NCI-H128 (cell line): ENCODE results near the gene ATL2.
"Not testable (repeated sequence)": the region's sequence is repeated elsewhere in the genome, so short reads cannot be mapped to it uniquely, and the experiment has no call there.

Experiments
- DNase-seq: peaks from one replicate; lab custom pipeline; 2025; ENCODE audit not compliant: unreplicated experiment; lab: John Stamatoyannopoulos, UW

Gene ATL2

DNA sequence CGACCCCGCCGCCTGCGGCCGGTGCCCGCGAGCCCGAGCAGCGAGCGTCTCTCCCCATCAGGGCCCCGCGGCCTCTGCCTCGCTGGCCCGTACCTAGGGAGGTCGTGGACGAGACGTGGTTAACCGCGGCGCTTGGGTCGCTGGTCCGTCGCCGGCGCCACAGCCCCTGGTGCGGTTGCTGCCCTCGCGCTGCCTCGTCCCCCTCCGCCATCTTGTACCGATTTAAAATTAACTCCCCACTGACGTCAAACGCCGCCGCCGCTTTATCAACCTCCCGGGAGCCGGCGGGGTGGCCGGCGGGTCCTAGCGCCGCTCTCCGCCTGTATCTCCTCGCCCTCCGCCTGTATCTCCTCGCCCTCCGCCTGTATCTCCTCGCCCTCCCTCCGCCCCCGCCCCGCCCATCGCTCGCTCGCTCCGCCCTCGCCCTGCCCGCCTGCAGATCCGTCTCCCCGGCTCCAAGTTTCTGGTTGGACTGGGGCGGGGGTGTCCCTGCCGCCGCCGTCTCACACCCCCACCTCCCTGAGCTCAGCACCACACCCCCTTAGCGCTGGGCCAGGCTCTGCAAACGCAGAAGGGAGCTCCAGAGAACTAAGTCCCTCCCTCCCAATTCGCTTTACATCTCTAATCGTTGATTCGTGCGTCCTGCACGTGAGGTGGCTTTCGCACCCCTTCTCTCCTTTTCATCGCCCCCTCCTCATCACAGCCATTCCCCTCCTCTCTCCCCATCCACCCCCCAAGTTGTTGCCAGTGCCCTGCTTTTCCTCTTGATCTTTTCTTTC is at the start of gene ATL2:
ATL2 (minus strand) TSS at position 224 of the 779 bp plus-strand sequence; CDS start at position 211, 13 bp downstream.
- peak; percentile 78 for DNase-seq

DNA sequence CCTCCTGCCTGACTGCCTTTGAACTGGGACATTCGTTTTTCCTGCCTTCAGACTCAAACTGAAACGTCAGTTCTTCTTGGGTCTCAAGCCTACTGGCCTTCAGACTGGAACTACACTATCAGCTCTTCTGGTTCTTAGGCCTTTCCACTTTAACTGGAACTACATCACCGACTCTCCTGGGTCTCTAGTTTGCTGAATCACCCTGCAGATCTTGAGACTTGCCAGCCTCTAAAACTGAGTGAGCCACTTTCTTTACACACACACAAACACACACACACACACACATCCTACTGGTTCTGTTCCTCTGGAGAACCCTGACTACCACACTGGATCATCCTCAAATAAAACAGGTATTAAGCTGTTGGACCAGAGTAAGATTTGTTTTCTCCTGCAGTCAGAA is 46.7 kb upstream of the ATL2 start:
- DNase-seq, result no peak

DNA sequence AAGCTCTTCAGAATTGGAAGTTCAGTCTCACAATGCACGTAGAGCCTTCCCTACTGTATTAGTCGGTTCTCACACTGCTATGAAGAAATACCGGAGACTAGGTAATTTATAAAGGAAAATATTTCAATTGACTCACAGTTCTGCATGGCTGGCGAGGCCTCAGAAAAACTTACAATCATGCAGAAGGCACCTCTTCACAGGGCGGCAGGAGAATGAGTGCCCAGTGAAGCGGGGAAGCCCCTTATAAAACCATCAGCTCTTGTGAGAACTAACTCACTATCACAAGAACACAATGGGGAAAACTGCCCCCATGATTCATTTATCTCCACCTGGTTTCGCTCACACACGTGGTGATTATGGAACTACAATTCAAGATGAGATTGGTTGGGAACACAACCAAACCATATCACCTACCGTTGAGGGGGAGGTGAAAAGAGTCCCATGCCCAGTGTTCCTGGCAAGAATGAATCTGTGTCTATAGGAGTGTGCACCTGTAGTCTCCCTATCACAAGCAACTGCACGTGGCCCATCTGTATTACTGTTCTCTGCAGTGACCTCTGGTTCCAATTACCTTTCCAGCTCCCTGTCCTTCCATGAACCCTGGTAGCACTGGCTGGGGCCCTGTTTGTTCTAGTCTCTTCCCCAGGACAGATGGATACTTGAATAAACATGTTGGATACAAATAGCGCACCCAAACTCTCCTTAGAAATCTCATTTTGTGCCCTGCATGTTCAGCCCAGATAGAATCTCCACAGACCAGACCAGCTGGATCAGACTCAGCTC is 44.4 kb upstream of the ATL2 start:
- DNase-seq, result no peak

DNA sequence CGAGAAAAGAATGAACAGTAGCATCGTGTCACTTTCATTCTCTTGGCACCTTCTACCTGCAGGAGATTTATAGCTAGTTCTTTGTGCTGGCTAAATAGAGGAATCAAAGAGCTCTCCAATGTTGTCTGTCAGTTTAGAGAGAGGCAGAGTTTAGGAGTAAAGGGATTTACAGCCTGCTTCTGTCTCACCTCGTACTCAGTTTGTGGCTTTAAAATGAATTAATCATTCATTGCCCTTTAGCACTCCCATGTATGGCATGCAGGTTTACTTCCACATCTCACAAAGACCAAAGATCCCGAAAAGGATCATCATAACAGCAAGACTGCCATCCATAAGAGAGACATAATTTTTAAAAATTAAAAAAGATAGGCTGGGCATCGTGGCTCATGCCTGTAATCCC is 42.4 kb upstream of the ATL2 start:
- no peak for DNase-seq

DNA sequence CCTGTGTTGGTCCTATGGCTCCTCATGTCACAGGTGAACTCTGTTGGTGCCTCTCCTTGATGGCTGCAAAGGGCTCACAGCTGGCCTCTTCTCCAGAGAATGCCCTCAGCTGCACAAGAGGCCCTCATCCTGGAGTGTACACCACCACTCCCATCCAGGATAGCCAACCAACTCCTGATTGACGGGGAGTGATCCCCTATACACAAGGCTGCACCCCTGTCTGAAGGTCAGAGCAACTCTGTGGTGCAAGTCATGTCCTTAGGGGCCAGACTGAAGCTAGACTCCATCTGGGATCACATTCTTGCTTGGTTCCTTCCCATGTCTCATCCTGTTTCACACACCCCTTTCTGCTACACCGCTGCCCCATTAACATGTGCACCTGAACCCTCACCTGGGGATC is 41.7 kb upstream of the ATL2 start:
- no peak for DNase-seq

DNA sequence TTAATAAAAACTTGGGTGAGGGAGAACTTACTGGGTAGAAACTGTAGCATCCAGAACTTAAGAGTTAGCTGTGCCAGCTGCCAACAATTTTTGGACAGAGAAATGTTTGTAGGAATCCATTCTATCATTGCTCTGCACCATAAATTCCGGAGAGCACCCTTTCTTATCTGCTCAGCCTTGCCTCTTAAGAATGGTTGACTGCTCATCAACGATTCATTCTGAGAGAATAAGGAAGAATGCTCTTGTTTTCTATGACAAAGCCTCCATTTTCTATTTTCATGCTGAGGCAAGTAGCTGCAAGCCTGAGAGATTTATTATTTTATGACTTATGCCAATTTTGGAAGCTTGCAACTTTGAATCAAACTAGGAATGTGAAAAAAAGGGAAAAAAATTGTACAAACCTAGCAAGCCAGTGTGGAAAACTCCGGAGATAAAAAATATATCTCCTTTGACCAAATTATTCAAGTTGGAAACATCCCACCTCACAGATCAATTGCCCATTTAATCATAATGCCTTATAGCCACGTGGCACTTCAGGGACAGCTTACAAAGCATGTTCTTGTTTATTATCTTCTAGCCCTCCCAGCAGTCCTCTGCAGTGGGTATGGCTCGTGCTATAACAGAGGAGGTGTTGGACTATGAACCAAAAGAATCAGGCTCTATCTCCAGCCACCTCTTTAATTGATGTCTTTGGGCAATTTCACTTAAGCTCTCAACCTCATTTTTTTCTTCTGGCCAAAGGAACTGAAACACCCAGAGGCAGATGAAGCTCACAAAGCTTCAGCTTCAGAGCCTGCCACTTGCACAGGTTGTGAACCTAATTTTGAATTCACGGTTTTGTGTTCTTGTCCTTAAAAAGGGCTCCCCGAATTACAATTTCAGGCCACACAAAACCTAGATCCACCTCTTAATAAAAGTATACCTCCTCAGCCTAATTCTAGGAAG is 40.9 kb upstream of the ATL2 start:
- DNase-seq, result no peak

DNA sequence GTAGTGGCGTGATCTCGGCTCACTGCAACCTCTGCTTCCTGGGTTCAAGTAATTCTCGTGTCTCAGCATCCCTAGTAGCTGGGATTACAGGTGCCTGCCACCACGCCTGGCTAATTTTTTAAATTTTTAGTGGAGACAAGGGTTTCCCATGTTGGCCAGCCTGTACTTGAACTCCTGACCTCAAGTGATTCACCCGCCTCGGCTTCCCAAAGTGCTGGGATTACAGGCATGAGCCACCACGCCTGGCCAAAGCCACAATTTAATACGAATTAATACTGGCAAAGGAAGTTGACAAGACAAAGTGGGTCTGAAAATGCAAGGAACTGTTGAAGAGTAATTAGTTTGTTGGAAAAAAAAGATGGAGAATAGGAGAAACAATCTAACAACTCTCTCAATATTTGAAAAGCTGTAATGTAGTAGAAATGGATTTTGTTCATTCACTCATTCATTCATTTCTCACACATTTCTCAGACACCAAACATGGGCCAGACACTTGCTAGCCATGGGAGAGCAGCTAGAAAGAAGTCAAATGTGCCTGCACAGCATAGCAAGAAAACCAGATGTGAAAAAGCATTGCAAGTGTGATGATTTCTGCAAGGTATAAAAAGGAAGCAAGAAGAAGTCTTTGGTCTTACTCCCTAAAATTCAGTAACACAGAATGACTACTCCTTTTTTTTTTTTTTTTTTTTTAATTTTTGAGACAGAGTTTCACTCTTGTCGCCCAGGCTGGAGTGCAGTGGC is 39.4 kb upstream of the ATL2 start:
- DNase-seq, result no peak

DNA sequence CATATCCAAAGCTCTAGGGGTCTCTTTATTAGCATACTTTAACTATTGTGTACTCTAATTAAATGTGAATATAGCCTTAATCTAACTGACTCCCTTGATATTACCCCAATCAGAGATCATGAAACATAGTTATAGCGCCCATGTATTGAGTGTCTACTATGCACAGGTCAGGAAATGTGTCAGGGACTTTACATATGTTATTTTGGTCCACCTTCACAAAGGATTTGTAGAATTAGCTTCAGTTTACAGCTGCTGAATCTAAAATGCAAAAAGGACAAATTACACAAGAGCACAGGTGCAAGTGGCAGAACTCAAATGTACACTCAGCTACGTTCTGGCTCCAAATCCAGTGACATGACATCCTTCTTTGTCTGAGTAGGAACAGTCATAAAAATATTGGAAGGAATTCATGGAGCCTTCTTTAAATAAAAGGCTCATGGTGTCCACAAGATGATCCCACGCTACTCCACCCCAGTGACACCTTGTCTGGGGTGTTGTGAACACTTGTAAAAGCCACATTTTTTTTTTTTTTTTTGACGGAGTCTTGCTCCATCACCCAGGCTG is 38.7 kb upstream of the ATL2 start:
- DNase-seq, result no peak

DNA sequence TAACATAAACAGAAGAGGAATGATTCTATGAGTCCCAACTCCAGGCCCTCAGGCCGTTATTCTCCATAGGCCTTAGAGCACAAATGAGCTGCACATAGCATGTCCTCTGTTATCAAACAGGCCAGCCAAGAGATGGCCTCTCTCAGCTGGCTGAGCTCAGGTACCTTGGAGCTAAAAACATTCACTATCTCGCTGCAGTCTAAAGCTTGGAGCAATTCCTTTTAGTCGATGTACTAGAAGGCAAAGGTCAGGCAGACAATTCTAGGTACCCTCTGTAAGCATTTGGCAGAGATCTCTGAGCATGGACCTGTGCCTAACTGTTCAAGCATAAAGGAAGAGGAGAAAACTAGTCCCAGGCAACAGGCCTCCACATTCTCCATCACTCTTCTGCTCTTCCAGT is 38.0 kb upstream of the ATL2 start:
- no peak for DNase-seq

DNA sequence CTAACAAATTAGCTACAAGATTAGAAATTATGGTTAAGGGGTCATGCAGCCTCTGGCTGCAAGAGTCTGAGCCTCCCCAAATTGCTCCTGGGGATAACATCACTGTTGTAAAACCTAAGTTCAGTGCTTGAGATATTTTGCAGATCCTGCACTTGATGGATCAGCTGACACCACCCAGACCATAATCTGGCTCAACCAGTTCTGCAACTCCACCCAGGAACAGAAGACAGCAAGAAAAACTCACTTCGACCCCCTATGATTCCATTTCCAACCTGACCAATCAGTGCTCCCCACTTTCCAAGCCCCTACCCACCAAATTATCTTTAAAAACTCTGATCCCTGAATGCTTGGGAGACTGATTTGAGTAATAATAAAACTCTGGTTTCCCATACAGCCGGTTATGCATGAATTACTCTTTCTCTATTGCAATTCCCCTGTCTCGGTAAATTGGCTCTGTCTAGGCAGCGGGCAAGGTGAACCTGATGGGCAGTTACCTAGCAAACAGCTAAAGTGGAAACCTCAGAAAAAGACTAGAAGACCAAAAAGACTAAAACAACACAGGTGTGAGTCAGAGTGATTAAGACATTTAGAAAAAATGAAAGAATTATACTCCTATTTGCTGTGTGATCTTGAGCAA is 35.3 kb upstream of the ATL2 start:
- not testable (repeated sequence) for DNase-seq

DNA sequence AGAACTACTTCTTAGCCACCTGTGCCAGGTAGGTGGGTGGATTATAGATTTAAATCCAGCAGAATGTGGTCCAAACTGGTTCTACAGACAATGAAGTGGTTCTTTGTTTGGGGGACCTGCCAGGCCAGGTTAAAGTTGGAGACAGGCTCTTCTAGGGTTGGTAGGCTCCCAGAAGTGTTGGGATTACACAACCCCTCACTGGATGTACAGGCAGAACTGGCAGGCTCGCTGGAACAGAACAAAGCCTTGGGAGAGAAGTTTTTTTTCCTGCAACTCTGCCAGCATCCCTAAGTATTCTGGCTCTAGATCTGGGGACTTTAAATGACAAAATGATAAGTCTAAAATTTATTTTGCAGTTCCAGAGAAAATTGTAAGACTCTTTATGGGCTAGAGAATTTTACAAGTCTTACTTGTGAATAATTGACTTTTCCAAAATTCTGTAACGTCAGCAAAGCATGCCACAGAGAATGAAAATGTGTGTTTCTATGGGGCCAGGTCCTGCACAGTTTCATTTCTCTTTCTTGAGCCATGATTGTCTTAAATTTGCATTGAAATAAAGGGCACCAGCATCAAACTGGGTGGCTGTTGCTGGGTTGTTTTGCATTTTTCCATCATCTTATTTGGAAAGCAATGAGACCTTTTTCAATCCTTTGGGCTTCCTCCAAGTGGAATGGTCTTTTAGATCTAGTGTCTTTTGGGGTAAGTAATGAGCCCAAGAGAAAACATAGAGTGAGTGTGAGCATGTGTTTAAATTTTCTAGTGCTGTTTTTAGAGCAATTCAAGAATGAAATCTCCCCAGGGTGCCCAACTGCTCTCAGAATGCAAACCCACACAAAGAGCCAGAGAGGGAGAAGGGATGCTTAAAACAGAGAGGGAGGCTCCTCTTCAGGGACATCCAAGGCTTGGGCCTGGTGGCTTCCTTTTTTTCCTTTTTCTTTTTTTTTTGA is 32.4 kb upstream of the ATL2 start:
- DNase-seq, result no peak

DNA sequence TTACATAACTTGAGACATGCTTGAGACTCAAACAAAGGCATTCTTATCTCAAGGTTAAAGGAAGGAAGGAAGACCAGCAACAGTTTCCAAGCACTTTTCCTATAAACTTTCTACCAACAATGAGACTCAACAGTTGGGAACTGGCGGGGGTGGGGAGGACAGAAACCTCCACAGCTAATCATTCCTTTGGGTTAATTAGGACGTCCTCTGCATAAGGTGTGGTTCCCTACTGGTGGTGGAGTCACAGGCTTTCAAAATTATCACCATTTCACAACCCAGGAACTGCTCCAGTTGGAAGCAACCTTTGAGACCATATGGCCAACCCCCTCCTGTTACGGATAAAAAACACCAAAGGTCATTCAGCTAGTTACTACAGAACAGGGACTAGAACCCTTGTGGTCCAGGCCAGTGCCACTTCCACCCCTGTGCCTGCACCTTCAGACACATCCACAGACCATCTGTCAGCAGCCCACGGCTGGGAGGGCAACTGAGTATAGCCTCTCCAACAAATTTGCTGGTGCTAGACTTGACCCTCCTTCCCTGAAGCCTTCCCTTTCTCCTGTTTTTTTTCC is 30.1 kb upstream of the ATL2 start:
- DNase-seq, result no peak

DNA sequence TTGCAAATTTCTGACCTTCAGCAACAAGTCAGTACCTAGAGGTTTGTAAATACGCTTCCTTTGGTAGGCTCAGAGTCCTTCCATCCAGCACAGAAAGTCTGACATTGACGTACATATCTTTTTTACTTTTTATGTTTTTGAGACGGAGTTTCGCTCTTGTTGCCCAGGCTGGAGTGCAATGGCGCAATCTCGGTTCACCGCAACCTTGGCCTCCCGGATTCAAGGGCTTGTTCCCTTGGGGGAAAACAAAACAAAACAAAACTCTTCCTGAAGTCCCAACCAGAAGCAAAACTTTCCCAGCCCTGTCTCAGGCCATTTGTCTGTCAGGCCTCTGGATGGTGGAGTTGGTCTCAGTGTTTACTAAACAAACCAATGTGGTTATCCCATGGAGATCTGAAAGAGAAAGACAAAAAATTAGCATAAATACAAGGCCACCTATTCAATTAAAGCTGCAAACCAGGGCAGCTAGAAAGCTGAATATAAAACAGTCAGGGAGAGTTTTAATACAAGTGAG is 29.6 kb upstream of the ATL2 start:
- DNase-seq, result no peak

DNA sequence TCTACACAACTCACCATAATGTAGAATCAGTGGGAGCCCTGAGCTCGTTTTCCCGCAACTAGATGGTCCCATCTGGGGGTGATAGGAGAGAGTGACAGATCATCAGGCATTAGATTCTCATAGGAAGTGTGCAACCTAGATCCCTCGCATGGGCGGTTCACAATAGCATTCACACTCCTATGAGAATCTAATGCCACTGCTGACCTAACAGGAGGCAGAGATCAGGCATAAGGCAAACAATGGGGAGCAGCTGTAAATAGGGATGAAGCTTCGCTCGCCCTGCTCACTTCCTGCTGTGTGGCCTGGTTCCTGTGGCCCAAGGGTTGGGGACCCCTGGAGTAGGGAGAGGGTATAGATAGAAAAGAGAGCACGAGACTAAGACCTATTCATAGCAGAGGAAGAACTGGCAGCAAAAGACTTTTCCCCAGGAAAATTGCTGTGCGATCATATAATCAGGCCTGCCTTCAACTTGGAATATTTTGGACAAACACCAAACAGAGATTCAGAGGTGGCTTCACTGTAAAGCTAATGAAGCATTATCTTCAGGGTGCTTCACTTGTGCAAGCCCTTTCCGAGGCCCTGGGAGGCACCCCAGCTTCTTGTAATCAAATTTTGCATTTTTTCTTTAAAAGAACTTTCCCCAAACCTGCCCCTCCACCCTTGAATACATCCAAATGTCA is 29.0 kb upstream of the ATL2 start:
- no peak for DNase-seq

DNA sequence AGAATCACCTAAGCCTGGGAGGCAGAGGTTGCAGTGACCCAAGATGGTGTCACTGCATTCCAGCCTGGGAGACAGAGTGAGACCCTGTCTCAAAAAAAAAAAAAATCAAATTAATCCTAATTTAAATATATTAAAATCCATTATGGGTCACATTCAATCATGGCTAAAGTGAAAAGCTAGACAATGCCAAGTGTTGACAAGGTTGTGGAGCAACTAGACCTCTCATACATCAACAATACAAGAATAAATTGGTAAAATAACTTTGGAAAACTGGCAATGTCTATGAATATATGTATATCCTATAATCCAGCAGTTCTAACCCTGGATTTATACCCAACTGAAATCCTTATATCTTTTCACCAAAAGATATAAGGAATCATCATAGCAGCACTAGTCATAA is 23.4 kb upstream of the ATL2 start:
- DNase-seq, result no peak

DNA sequence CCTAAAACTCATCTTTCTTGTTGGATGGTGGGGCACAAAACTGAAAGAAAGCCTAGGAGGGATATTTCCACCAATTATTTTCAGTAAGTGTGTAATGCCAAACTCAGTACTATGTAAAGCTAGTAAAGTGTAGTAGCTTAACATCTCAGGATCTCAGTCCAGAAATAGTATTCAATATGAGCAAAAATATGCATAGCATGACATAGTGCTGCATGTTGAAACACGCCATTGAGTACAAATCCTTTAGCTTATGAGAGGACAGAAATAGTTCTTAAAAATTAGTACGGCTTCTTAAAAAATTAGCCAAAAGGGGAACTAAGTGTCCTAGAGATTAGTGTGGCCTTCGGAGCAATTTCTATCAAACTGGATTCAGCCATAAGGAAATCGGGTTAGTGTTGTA is 21.7 kb upstream of the ATL2 start:
- no peak for DNase-seq

DNA sequence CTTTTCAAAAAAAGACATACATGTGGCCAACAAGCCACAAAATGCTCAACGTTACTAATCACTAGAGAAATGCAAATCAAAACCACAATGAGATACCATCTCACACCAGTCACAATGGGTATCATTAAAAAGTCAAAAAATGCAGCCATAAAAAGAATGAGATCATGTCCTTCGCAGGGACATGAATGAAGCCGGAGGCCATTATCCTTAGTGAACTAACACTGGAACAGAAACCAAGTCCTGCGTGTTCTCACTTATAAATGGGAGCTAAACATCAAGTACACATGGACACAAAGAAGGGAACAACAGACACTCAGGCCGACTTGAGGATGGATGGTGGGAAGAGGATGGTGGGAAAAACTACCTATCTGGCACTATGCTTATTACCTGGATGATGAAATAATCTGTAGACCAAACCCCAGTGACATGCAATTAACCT is 17.8 kb upstream of the ATL2 start:
- no peak for DNase-seq

DNA sequence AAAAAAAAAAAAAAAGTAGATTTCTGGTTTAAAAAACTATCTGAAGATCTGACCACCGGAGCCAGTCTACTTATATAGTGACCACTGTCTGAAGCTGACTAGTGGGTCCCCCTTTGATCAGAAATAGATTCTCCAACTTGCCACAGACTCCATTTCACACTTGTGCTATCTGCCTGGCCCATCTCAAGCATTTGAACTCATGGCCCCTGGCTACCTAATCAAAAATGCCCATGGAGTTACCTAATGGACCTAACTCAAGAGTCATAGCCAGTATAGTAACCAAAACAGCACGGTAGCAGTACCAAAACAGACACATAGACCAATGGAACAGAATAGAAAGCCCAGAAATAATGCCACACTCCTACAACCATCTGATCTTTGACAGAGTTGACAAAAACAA is 17.0 kb upstream of the ATL2 start:
- no peak for DNase-seq
